B cell (primary cell): ENCODE results near the gene CD40. TPM values are rescaled to one million over a fixed set of nuclear protein-coding genes. Genes with fewer than 3 reads are reported as not detected.

Experiments used
- ATAC-seq: fragments of 200-7000 bp; cut with Tn5 transposase; one replicate; pipeline ENCODE4 v1.10.0; 2021; ENCODE audit warnings: low read depth, mild to moderate bottlenecking, moderate number of reproducible peaks, moderate library complexity
- CTCF ChIA-PET: fragments of 350-600 bp; sonication (Branson Sonifier 250); formaldehyde crosslinking; loops from one replicate; lab custom pipeline; 2021; ENCODE audit warnings: antibody characterized with exemption, inconsistent platforms; lab: Charles Lee
- POLR2A ChIA-PET: fragments of 350-600 bp; sonication (Branson Sonifier 250); formaldehyde crosslinking; loops from one replicate; lab custom pipeline; 2021; ENCODE audit warnings: antibody characterized with exemption; lab: Charles Lee
- DNase-seq: peaks from one replicate; pipeline ENCODE4 v3.0.0; 2013
- H2AFZ ChIP-seq: 2 replicates; pipeline ENCODE4 v1.6.1; 2012; ENCODE audit warnings: mild to moderate bottlenecking, low read depth, low read length; ENCODE audit not compliant: insufficient read depth, poor library complexity, severe bottlenecking
- H3K27ac ChIP-seq, 2 donors: 1 replicate in 1 of 2; 2 replicates in 1 of 2; pipeline ENCODE4 v1.5.1; 2012 to 2013; ENCODE audit warnings: low read length in 2 of 2, mild to moderate bottlenecking in 2 of 2, moderate library complexity in 1 of 2
- H3K27me3 ChIP-seq, 4 experiments: fragments of 200-600 bp in 1 of 4; sonication (generic) in 1 of 4; replicated peaks in 1 of 4; 1 replicate in 2 of 4; 2 replicates in 2 of 4; pipeline versions ENCODE4 v1.6.1 to v1.7.0; 2013 to 2016; ENCODE audit warnings: low read length in 3 of 4, mild to moderate bottlenecking in 2 of 4, mixed read lengths in 1 of 4, moderate library complexity in 1 of 4; ENCODE audit not compliant: insufficient read depth in 4 of 4, control insufficient read depth in 3 of 4; ENCODE audit errors: control extremely low read depth in 1 of 4
- H3K36me3 ChIP-seq, 2 experiments: replicated peaks in 1 of 2; 1 replicate in 1 of 2; 2 replicates in 1 of 2; pipeline versions ENCODE4 v1.6.1 to v1.7.1; 2013; ENCODE audit warnings: low read length in 1 of 2; ENCODE audit not compliant: insufficient read depth in 2 of 2, control insufficient read depth in 1 of 2; ENCODE audit errors: control extremely low read depth in 1 of 2, extremely low read depth in 1 of 2
- H3K4me1 ChIP-seq, 2 donors: fragments of 200-600 bp in 1 of 2; sonication (generic) in 1 of 2; 1 replicate in 1 of 2; 2 replicates in 1 of 2; pipeline versions ENCODE4 v1.5.1 to v1.6.1; 2013 to 2017; ENCODE audit warnings: low read length in 2 of 2; ENCODE audit not compliant: control insufficient read depth in 2 of 2, insufficient read depth in 2 of 2
- H3K4me2 ChIP-seq: replicated peaks from 2 replicates; pipeline ENCODE3; 2012; ENCODE audit warnings: mild to moderate bottlenecking, low read depth, low read length; ENCODE audit not compliant: poor library complexity, severe bottlenecking
- H3K4me3 ChIP-seq, 5 experiments: fragments of 200-600 bp in 1 of 5; sonication (generic) in 1 of 5; 1 replicate in 3 of 5; 2 replicates in 2 of 5; pipeline versions ENCODE4 v1.5.1 to v1.7.0; 2011 to 2016; ENCODE audit warnings: low read length in 4 of 5, mild to moderate bottlenecking in 4 of 5, low read depth in 2 of 5, control low read depth in 1 of 5, moderate library complexity in 1 of 5; ENCODE audit not compliant: insufficient read depth in 1 of 5; ENCODE audit errors: control extremely low read depth in 1 of 5, extremely low read depth in 1 of 5
- H3K79me2 ChIP-seq: fragments of 200-600 bp; sonication (generic); one replicate; pipeline ENCODE4 v1.6.0; 2016; ENCODE audit warnings: low read length; ENCODE audit not compliant: control insufficient read depth, insufficient read depth
- H3K9ac ChIP-seq: fragments of 200-600 bp; sonication (generic); 2 replicates; pipeline ENCODE4 v1.6.1; 2017; ENCODE audit warnings: mild to moderate bottlenecking, low read length, moderate library complexity
- H3K9me3 ChIP-seq, 3 donors: one replicate each; pipeline versions ENCODE4 v1.6.1 to v1.7.1; 2013; ENCODE audit warnings: low read length in 2 of 3; ENCODE audit not compliant: control insufficient read depth in 2 of 3, insufficient read depth in 1 of 3; ENCODE audit errors: control extremely low read depth in 1 of 3
- H4K20me1 ChIP-seq: 2 replicates; pipeline ENCODE4 v1.6.0; 2012; ENCODE audit warnings: mild to moderate bottlenecking, low read length; ENCODE audit not compliant: insufficient read depth, control insufficient read depth, poor library complexity, severe bottlenecking
- H3K27ac Mint-ChIP-seq: one replicate; pipeline ENCODE4 v1.8.0; 2021; ENCODE audit warnings: mixed read lengths
- H3K27me3 Mint-ChIP-seq: one replicate; pipeline ENCODE4 v1.8.0; 2021; ENCODE audit warnings: mixed read lengths
- H3K4me1 Mint-ChIP-seq: one replicate; pipeline ENCODE4 v1.8.0; 2021; ENCODE audit warnings: mixed read lengths
- H3K4me3 Mint-ChIP-seq: one replicate; pipeline ENCODE4 v1.8.0; 2021; ENCODE audit warnings: mixed read lengths
- H3K9me3 Mint-ChIP-seq: one replicate; pipeline ENCODE4 v1.8.0; 2022; ENCODE audit warnings: mixed read lengths; ENCODE audit not compliant: insufficient read depth
- EZH2 ChIP-seq: IDR thresholded peaks from 2 replicates; pipeline ENCODE4 v1.6.1; 2012; ENCODE audit warnings: borderline replicate concordance, low read depth, mild to moderate bottlenecking, moderate library complexity, low read length; ENCODE audit not compliant: insufficient read depth, poor library complexity, severe bottlenecking
- WGBS: methylation state at CpG from one replicate; pipeline ENCODE4 v1.1.5; 2013; ENCODE audit warnings: missing lambda C conversion rate; ENCODE audit not compliant: insufficient coverage; 5-methylcytosine and 5-hydroxymethylcytosine counted together
- intact Hi-C: fragments of 100-400 bp; cut with micrococcal nuclease; formaldehyde crosslinking; loops from one replicate; pipeline ENCODE4 v1.10.0; 2022
- polyA plus RNA-seq: library from polyadenylated mRNA; depleted of rRNA; stranded (reverse); fragments of >200 nt; gene quantifications from 2 replicates; pipeline ENCODE4 v1.2.3, GENCODE V29; 2012
- total RNA-seq, 2 donors: library from RNA; stranded (reverse); fragments of 120-200 nt in 1 of 2; gene quantifications; 1 replicate in 1 of 2; 2 replicates in 1 of 2; pipeline versions ENCODE4 v1.2.3 to v1.2.4, GENCODE V29; 2013 to 2022
- TF ChIP-seq, protein P1 (sequence below): fragments of 200-600 bp; IDR thresholded peaks from one replicate; pipeline ENCODE4 v1.8.0; 2022; ENCODE audit warnings: antibody characterized with exemption, mild to moderate bottlenecking

Gene CD40
- total and polyA plus RNA-seq, 2 donors (not counting 1 experiment from before 2014, with no cell fraction given): 210 to 215 TPM

DNA sequence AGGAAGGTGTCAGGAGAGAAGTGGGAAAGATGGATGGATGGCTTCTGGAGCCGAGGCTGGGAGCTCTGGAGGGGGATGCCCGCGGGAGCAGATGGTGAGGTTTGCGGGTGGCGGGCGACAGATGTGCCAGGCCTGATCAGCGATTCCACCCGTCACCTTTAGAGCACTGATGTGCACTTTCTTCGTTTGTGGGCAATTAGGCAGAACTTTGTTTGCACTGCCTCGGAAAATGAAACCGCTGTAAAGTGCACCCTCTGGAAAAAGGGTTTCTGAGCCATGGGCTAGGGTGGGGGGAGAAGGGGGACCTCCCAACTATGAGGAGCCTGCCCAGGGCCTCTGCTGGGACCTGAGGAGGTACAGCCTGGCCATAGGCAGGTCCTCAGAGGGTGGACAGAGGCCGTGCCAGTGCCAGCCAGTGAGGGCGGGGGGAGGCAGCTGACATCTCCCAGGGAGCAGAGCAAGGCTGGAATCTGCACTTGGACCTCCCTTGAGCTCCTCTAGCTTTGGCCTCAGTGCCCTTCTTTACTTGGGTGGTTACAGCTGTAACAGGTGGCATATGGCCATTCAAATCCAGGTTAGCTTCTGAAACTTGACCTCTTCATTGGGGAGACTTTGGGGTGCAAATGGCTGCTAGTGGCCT is 58.7 kb downstream of the CD40 start:
- no peaks in the 10 kb centered on the region for H3K9me3 Mint-ChIP-seq
- intact Hi-C loops: no loop called here
- no peak overlapping the region for H3K4me3 Mint-ChIP-seq
- H3K36me3 ChIP-seq: no peaks in the 10 kb centered on the region
- peaks cover 0 to 15% (median 0%) of the 10 kb centered on the region in 3 donors for H3K9me3 ChIP-seq
- H3K79me2 ChIP-seq: no peaks in the 10 kb centered on the region
- peaks cover 4 to 16% of the 10 kb centered on the region in 2 donors for H3K4me1 ChIP-seq
- H3K4me2 ChIP-seq: no peak overlapping the region
- no peak overlapping the region for H3K27ac ChIP-seq
- WGBS: 84% methylated on average over 13 of the region's 13 CpGs
- ATAC-seq: no peak
- H3K27ac Mint-ChIP-seq: no peak overlapping the region
- no peaks in the 10 kb centered on the region for H4K20me1 ChIP-seq
- H3K4me3 ChIP-seq: no peak overlapping the region
- peaks cover 0 to 45% (median 30%) of the 10 kb centered on the region in 4 experiments for H3K27me3 ChIP-seq
- H3K4me1 Mint-ChIP-seq: no peaks in the 10 kb centered on the region
- H3K9ac ChIP-seq: no peak overlapping the region
- ChIA-PET CTCF (interaction anchor here (1.0 to 10.1 kb wide), 5 partner anchors 10 to 163 kb away, joined by 5 to 87 read pairs (median 53); no protein-coding TSS in a partner anchor), POLR2A (no interaction called here)
- TF ChIP-seq, protein P1, sequence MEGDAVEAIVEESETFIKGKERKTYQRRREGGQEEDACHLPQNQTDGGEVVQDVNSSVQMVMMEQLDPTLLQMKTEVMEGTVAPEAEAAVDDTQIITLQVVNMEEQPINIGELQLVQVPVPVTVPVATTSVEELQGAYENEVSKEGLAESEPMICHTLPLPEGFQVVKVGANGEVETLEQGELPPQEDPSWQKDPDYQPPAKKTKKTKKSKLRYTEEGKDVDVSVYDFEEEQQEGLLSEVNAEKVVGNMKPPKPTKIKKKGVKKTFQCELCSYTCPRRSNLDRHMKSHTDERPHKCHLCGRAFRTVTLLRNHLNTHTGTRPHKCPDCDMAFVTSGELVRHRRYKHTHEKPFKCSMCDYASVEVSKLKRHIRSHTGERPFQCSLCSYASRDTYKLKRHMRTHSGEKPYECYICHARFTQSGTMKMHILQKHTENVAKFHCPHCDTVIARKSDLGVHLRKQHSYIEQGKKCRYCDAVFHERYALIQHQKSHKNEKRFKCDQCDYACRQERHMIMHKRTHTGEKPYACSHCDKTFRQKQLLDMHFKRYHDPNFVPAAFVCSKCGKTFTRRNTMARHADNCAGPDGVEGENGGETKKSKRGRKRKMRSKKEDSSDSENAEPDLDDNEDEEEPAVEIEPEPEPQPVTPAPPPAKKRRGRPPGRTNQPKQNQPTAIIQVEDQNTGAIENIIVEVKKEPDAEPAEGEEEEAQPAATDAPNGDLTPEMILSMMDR: no peak
- TF ChIP-seq EZH2: no peak
- H2AFZ ChIP-seq: no peak overlapping the region
- H3K27me3 Mint-ChIP-seq: peaks cover 66% of the 10 kb centered on the region
- no peak for DNase-seq

DNA sequence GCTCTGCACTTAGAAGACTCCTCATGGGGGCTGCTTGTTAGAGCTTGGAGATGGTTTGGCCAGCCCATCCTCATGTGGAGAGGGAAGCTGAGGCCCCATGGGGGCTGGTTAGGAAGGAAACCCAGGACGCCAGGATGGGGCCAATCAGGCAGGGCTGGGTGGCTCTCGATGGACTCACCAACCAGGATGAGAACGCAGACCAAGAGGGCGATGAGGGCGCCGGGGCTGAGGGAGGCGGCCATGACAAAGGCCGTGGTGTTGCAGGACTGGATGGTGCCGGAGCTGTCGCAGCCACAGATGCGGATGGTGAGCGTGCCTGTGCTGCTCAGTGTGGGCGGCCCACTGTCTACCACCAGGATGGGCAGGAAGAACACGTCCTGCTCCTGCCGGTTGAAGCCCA is 59.7 kb downstream of the CD40 start:
- Histone ChIP-seq H3K4me2 (no peak overlapping the region), H4K20me1 (no peaks in the 10 kb centered on the region), H3K36me3 (no peaks in the 10 kb centered on the region), H3K27ac (no peak overlapping the region), H3K27me3 (peaks cover 0 to 42% (median 28%) of the 10 kb centered on the region in 4 experiments), H3K79me2 (no peaks in the 10 kb centered on the region), H3K4me3 (no peak overlapping the region), H3K9ac (no peak overlapping the region), H3K9me3 (peaks cover 0 to 12% (median 0%) of the 10 kb centered on the region in 3 donors), H3K4me1 (peaks cover 4 to 16% of the 10 kb centered on the region in 2 donors), H2AFZ (no peak overlapping the region)
- Mint-ChIP-seq H3K9me3 (no peaks in the 10 kb centered on the region), H3K4me3 (no peak overlapping the region), H3K27me3 (peaks cover 65% of the 10 kb centered on the region), H3K4me1 (no peaks in the 10 kb centered on the region), H3K27ac (no peak overlapping the region)
- TF ChIP-seq EZH2: no peak
- POLR2A ChIA-PET: no interaction called here
- DNase-seq (no peak), ATAC-seq (no peak)
- 89% methylated on average over 15 of the region's 15 CpGs for WGBS
- CTCF ChIA-PET: interaction anchor here (1.0 to 10.1 kb wide), 3 partner anchors 11 to 155 kb away, joined by 5 to 87 read pairs (median 8); no protein-coding TSS in a partner anchor
- intact Hi-C loops: no loop called here
